Right atrium auricular region (tissue), 2 donors: ENCODE measurements around the gene MGAT5B. TPM values are rescaled to one million over a fixed set of nuclear protein-coding genes. Genes with fewer than 3 reads are reported as not detected.

Experiments
- DNase-seq: peaks from one replicate; pipeline ENCODE4 v3.0.0-alpha.2; 2019; ENCODE audit warnings: low spot score
- H3K27ac ChIP-seq, 2 donors: fragments of 200-600 bp; sonication (generic); 1 replicate in 1 of 2; 2 replicates in 1 of 2; pipeline ENCODE4 v1.5.1; 2016 to 2019
- H3K27me3 ChIP-seq, 2 donors: fragments of 200-600 bp; sonication (generic); one replicate each; pipeline versions ENCODE4 v1.5.1 to v1.6.0; 2017 to 2019
- H3K36me3 ChIP-seq: fragments of 200-600 bp; sonication (generic); one replicate; pipeline ENCODE4 v1.5.1; 2016
- H3K4me1 ChIP-seq, 2 donors: fragments of 200-600 bp; sonication (generic); one replicate each; pipeline versions ENCODE4 v1.5.1 to v1.6.0; 2017 to 2019
- H3K4me3 ChIP-seq, 2 donors: fragments of 200-600 bp; sonication (generic); 1 replicate in 1 of 2; 2 replicates in 1 of 2; pipeline ENCODE4 v1.5.1; 2017 to 2019; ENCODE audit warnings: mild to moderate bottlenecking in 1 of 2, moderate library complexity in 1 of 2
- H3K9me3 ChIP-seq, 2 donors: fragments of 200-600 bp; sonication (generic); one replicate each; pipeline ENCODE4 v1.5.1; 2019
- CTCF ChIP-seq, 2 donors: fragments of 200-600 bp; sonication (generic); IDR thresholded peaks; one replicate each; pipeline ENCODE4 v1.5.1; 2019; ENCODE audit warnings: antibody characterized with exemption in 2 of 2
- total RNA-seq, 2 donors: library from RNA; depleted of rRNA; stranded (reverse); fragments of >200 nt; gene quantifications; one replicate each; pipeline ENCODE4 v1.1.0, GENCODE V29; 2016

Gene MGAT5B
- total RNA-seq, 2 donors from 2014 or later = not detected

- no peak for TF ChIP-seq CTCF (IDR thresholded peaks at IDR 0.05)
- Histone ChIP-seq H3K9me3 (peaks cover 0 to 5% of the 10 kb centered on the region in 2 donors), H3K4me3 (no peak overlapping the region), H3K27ac (no peak overlapping the region), H3K27me3 (no peaks in the 10 kb centered on the region), H3K4me1 (no peaks in the 10 kb centered on the region), H3K36me3 (no peaks in the 10 kb centered on the region)
- DNase-seq = no peak
Measured at GRCh38 chr17:76904116-76904515, 35.9 kb downstream of the MGAT5B start.

GRCh38 chr17:76905036-76905435 is 36.8 kb downstream of the MGAT5B start:
- no peaks in the 10 kb centered on the region for H3K4me1 ChIP-seq
- peaks cover 0 to 5% of the 10 kb centered on the region in 2 donors for H3K9me3 ChIP-seq
- H3K27ac ChIP-seq = no peak overlapping the region
- H3K36me3 ChIP-seq = no peaks in the 10 kb centered on the region
- TF ChIP-seq CTCF (IDR thresholded peaks at IDR 0.05) = no peak
- H3K4me3 ChIP-seq = no peak overlapping the region
- H3K27me3 ChIP-seq = no peaks in the 10 kb centered on the region
- DNase-seq = no peak

- TF ChIP-seq CTCF (IDR thresholded peaks at IDR 0.05) = no peak
- H3K4me3 ChIP-seq = no peak overlapping the region
- H3K4me1 ChIP-seq = no peaks in the 10 kb centered on the region
- H3K27ac ChIP-seq = no peak overlapping the region
- no peaks in the 10 kb centered on the region for H3K27me3 ChIP-seq
- no peak for DNase-seq
- peaks cover 0 to 5% of the 10 kb centered on the region in 2 donors for H3K9me3 ChIP-seq
- no peaks in the 10 kb centered on the region for H3K36me3 ChIP-seq
Measured at GRCh38 chr17:76905836-76906235, 37.6 kb downstream of the MGAT5B start.

- Histone ChIP-seq H3K36me3 (no peaks in the 10 kb centered on the region), H3K27me3 (no peaks in the 10 kb centered on the region), H3K4me3 (no peak overlapping the region), H3K9me3 (peaks cover 0 to 5% of the 10 kb centered on the region in 2 donors), H3K27ac (no peak overlapping the region), H3K4me1 (no peaks in the 10 kb centered on the region)
- no peak for TF ChIP-seq CTCF (IDR thresholded peaks at IDR 0.05)
- no peak for DNase-seq
Measured at GRCh38 chr17:76906463-76906862, 38.3 kb downstream of the MGAT5B start.

- no peaks in the 10 kb centered on the region for H3K36me3 ChIP-seq
- no peak overlapping the region for H3K27ac ChIP-seq
- TF ChIP-seq CTCF (IDR thresholded peaks at IDR 0.05) = no peak
- no peaks in the 10 kb centered on the region for H3K4me1 ChIP-seq
- no peak overlapping the region for H3K4me3 ChIP-seq
- no peaks in the 10 kb centered on the region for H3K27me3 ChIP-seq
- peaks cover 0 to 5% of the 10 kb centered on the region in 2 donors for H3K9me3 ChIP-seq
- DNase-seq = no peak
Measured at GRCh38 chr17:76907352-76907751, 39.1 kb downstream of the MGAT5B start.

- no peaks in the 10 kb centered on the region for H3K27me3 ChIP-seq
- TF ChIP-seq CTCF (IDR thresholded peaks at IDR 0.05) = no peak
- no peak overlapping the region for H3K4me3 ChIP-seq
- H3K36me3 ChIP-seq = no peaks in the 10 kb centered on the region
- H3K4me1 ChIP-seq = no peaks in the 10 kb centered on the region
- H3K27ac ChIP-seq = no peak overlapping the region
- DNase-seq = no peak
- peaks cover 0 to 5% of the 10 kb centered on the region in 2 donors for H3K9me3 ChIP-seq
Measured at GRCh38 chr17:76909971-76910760, 42.0 kb downstream of the MGAT5B start.
